ENCODE data around the gene CNTNAP2.
"Not testable (repeated sequence)": the region's sequence is repeated elsewhere in the genome, so short reads cannot be mapped to it uniquely, and the experiment has no call there.

Gene CNTNAP2

DNA sequence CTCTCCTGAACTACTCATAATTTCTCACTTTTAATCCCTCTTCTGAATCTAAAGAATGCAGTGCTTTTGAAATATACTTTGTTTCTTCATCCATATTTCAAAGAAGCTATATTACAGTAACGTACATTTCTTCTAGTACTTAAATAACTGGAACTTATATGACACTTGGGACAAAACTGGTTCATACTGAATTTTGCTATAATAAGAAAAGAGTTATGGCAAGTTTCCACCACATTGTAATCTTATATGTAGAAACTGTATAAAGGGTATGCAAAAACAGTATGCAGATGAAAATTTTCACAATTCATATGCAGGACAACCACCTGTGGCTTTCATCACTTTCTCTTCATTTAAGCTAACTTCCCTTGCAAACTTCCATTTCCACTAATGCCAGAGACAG is 785.7 kb downstream of the CNTNAP2 start:
- no peak for DNase-seq (ENCODE audit: low read depth)
- TF ChIP-seq, protein P1, sequence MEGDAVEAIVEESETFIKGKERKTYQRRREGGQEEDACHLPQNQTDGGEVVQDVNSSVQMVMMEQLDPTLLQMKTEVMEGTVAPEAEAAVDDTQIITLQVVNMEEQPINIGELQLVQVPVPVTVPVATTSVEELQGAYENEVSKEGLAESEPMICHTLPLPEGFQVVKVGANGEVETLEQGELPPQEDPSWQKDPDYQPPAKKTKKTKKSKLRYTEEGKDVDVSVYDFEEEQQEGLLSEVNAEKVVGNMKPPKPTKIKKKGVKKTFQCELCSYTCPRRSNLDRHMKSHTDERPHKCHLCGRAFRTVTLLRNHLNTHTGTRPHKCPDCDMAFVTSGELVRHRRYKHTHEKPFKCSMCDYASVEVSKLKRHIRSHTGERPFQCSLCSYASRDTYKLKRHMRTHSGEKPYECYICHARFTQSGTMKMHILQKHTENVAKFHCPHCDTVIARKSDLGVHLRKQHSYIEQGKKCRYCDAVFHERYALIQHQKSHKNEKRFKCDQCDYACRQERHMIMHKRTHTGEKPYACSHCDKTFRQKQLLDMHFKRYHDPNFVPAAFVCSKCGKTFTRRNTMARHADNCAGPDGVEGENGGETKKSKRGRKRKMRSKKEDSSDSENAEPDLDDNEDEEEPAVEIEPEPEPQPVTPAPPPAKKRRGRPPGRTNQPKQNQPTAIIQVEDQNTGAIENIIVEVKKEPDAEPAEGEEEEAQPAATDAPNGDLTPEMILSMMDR (conservative IDR thresholded peaks at IDR 0.05; ENCODE audit: low read depth, low read length): no peak
- H3K4me3 ChIP-seq (ENCODE audit: low read depth, low read length): no peak overlapping the region

DNA sequence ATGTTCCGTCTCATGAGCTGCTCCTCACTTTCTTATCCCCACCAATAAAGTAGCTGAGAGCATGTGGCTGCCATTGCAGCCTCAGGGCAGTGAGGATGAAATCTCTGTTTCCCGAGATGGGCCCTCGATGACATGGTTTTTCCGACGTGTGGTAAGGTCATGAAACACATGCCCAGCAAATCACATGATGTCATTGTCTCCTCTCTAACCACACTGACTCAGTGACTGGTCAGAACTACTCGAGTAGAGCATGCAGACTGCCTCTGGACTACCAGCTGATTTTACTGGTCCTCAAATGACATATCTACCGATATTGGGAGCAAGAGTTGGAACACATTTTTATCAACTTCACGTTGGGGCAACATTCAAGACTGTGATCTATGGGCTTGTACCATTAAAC is 786.1 kb downstream of the CNTNAP2 start:
- TF ChIP-seq, protein P1 (conservative IDR thresholded peaks at IDR 0.05; ENCODE audit: low read depth, low read length): no peak
- no peak for DNase-seq (ENCODE audit: low read depth)

GRCh38 chr7:146905746-146906145 is 789.1 kb downstream of the CNTNAP2 start:
- H3K4me3 ChIP-seq (ENCODE audit: low read depth, low read length); DNase-seq (ENCODE audit: low read depth): not testable (repeated sequence)

More for the DNA sequence above, 786.1 kb downstream of the CNTNAP2 start:
- no peak overlapping the region for H3K4me3 ChIP-seq (ENCODE audit: low read depth, low read length)

GRCh38 chr7:146922782-146923181 is 806.2 kb downstream of the CNTNAP2 start:
- TF ChIP-seq, protein P1 (conservative IDR thresholded peaks at IDR 0.05; ENCODE audit: low read depth, low read length): no peak
- no peak overlapping the region for H3K4me3 ChIP-seq (ENCODE audit: low read depth, low read length)
- peak; percentile 81 for DNase-seq (ENCODE audit: low read depth)

- TF ChIP-seq, protein P1 (conservative IDR thresholded peaks at IDR 0.05; ENCODE audit: low read depth, low read length): no peak
- peak; percentile 77 for DNase-seq (ENCODE audit: low read depth)
Measured at GRCh38 chr7:146926841-146927240, 810.2 kb downstream of the CNTNAP2 start.

DNA sequence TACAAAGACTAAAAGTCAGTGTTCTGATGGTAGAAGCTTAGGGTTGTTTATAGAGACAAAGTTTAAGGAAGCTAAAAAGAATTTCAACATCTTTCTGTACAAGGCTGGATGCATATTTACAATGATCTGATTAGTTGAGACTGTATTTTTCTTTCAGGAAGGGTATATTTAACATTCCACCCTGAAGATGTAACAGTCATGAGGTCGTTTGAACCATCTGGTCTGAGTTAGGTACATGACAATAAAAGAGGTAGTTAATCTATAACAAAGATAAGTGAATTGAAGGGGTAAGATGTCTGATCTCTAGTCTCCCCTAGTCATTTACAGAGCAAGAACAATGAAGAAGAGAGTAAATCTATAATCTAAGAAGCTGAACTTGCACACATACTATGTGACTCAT is 821.2 kb downstream of the CNTNAP2 start:
- H3K4me3 ChIP-seq (ENCODE audit: low read depth, low read length): no peak overlapping the region
- TF ChIP-seq, protein P1 (conservative IDR thresholded peaks at IDR 0.05; ENCODE audit: low read depth, low read length): no peak
- DNase-seq (ENCODE audit: low read depth): no peak

More at GRCh38 chr7:146926841-146927240, 810.2 kb downstream of the CNTNAP2 start:
- no peak overlapping the region for H3K4me3 ChIP-seq (ENCODE audit: low read depth, low read length)

DNA sequence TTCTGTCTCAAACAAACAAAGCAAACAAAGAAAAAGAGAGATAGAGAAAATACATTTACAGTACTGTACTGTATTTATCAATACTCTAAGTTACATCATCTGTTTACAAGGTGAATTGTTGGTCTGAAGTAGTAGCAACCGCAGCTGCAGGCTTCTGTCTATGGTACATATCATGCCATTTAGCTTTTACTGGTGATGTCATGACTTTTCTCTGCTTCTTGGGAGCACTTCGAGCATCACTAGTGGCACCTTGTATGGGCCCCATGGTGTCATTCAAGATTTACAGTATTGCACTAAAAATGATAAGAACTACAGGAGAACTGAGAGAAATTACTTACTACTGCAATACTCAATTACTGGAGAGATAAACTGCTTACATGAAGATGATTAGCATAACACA is 826.9 kb downstream of the CNTNAP2 start:
- no peak for DNase-seq (ENCODE audit: low read depth)
- TF ChIP-seq, protein P1 (conservative IDR thresholded peaks at IDR 0.05; ENCODE audit: low read depth, low read length): no peak
- no peak overlapping the region for H3K4me3 ChIP-seq (ENCODE audit: low read depth, low read length)

- DNase-seq (ENCODE audit: low read depth): no peak
- TF ChIP-seq, protein P1 (conservative IDR thresholded peaks at IDR 0.05; ENCODE audit: low read depth, low read length): no peak
- no peak overlapping the region for H3K4me3 ChIP-seq (ENCODE audit: low read depth, low read length)
Measured at GRCh38 chr7:146948703-146949102, 832.1 kb downstream of the CNTNAP2 start.

All from choroid plexus epithelial cell (primary cell).